HPDE6-E6E7 (cell line): ENCODE data around the gene NUDT3.
"Not testable (repeated sequence)": the region's sequence is repeated elsewhere in the genome, so short reads cannot be mapped to it uniquely, and the experiment has no call there.

Experiments used
- DNase-seq: peaks from one replicate; pipeline ENCODE4 v3.0.0; 2011; ENCODE audit warnings: missing footprints; ENCODE audit errors: extremely low spot score

NUDT3 gene

DNA sequence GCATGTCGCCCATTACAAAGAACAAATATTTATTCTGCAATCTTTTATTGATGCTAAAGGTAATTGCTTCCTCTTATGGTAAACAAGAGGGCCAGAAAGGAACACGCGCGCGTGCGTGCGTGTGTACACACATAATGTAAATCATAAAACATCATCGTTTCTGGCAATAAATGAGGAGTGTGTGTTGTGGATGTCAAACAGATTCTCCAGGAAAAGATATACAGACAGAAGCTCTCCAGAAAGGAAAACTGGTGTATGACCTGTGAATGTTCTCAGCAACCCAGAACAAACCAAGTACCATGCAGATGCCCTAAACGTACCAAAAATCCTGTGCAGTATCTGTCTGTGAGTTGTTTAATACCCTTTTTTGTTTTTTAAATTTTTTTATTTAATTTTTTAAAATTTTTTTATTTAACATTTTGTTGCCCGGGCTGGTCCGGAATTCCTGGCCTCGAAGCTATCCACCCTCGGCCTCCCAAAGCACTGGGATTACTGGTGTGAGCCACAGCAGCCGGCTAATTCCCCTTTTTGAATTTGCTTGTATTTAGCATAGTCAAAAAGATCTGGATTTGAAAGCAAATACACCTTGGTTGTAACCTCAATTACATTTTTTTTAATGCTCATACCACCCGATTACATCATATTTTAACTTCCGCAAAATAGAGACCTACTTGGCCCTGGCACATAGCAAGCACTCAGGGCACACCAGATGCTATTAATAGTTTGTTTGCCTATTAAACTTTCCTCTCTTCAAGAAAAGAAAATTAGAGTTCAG is 909 bp upstream of the NUDT3 start:
- no peak for DNase-seq

DNA sequence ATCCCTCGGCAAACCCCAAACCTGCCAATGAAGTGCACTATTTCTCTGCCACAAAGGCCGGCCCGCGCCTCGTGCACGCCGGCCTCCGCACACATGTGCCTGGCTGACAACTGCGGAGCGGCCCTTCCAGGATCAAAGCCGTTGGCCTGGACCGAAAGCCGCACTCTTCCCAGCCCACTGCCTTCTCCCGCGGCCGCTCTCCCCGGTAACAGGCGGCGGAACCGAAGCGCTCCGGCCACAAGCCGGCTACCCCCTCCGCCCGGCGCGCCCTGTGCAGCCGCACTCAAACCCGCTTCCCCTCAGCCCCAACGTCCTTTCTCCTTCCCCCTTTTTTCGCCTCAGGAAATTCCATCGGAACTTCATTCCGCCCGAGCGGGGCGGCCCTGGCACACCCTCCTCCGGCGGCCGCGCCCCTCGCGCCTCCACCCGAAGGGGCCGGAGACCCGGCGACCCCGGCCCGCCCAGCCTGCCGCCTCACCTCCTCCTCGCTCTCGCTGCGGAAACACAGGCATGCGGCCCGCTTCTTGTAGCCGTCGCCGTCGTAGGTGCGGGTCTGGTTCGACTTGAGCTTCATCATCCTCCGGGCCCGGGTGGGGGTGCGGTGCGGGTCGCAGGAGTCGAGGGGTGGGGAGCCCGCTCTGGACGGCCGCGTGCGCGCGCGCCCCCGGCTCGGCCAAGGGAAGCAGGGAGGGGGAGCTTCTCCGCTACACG is 528 bp downstream of the NUDT3 start:
- DNase-seq: peak; percentile 17

DNA sequence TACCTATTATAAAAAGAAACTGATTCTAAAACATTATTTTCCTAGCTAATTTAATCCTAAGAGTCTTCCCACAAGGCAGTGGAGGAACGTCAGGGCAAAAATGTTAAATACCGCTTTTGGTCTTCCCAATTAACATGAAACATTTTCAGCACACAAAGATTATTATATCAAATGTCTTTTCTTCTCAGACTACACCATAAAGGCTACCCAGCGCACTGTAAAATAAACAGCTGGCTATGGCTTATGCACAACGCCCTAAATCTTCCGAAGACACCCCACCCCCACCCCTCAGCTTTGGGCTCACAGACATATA is 1.0 kb downstream of the NUDT3 start:
- DNase-seq: no peak

- DNase-seq: no peak
These were observed 1.7 kb downstream of the NUDT3 start for GRCh38 chr6:34390531-34391472.

DNA sequence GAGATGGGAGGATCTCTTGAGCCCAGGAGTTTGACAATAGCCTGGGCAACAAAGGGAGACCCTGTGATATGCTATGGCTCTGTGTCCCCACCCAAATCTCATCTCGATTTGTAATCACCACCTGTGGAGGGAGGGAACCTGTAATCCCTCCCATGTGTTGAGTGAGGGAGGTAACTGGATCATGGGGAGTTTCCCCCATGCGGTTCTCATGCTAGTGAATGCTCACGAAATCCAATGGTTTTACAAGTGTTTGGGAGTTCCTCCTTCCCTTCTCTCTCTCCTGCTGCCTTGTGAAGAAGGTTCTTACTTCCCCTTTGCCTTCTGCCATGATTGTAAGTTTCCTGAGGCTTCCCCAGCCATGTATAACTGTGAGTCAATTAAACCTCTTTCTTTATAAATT is 3.4 kb downstream of the NUDT3 start:
- no peak for DNase-seq

- DNase-seq: no peak
These were observed 4.0 kb downstream of the NUDT3 start for GRCh38 chr6:34388421-34388820.

DNA sequence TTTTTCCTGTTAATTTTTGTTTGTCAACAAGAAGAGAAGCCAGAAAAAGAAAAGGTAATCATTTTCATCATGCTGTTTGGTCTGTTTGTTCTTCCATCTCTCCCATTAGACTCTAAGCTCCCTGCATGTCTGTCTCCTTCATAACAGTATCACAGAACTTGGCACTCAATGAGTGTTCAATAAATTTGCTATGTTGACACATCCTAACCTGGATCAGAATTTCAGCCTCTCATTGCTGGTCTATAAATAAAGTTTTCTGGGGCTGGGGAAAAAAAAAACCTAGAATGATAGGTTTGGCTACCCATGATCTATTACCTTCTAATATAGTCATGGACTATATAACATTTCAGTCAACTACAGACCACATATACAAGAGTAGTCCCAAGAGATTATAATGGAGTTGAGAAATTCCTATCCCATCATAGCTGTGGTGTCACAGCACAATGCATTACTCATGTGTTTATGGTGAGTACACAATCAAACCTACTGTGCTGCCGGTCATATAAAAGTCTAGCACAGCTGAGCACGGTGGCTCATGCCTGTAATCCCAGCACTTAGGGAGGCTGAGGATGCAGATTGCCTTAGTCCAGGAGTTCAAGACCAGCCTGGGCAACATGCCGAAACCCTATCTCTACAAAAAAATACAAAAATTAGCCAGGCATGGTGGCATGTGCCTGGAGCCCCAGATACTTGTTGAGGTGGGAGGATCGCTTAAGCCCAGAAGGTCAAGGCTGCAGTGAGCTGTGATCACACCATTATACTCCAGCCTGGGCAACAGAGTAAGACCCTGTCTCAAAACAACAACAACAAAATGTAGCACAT is 5.9 kb downstream of the NUDT3 start:
- no peak for DNase-seq

GRCh38 chr6:34385793-34386195 is 6.7 kb downstream of the NUDT3 start:
- DNase-seq: no peak

DNA sequence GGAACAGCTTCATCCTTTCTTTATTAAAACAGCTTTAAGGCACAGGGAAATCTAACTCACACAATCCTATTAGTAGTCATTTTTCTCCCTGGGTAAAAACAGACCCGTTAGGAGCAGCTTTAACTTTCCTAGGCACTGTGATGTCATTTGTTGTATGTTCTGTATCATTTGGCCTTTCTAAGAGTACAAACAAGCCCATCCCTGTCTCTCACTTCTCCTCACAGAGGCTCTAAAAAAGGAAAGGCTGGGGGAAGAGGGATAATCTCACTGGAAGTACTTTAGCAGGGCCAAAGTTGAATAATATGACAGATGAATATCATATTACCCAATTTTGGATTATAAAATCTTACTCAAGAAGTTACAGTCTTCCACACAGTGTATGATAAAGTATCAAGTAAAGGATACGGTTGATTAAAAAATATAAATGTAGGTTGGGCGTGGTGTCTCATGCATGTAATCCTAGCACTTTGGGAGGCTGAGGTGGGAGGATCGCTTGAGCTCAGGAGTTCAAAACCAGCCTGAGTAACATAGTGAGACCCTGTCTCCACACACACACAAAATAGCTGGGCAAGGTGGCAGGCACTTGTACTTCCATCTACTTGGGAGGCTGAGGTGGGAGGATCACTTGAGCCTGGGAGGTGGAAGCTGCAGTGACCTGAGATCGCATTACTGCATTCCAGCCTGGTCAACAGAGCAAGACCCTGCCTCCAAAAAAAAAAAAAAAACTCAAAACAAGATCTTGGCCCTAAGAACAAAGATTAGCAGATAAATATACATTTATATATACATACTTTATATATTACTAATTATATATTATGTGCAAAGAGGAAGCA is 7.9 kb downstream of the NUDT3 start:
- DNase-seq: no peak

- no peak for DNase-seq
These were observed 8.7 kb downstream of the NUDT3 start for GRCh38 chr6:34383656-34384320.

DNA sequence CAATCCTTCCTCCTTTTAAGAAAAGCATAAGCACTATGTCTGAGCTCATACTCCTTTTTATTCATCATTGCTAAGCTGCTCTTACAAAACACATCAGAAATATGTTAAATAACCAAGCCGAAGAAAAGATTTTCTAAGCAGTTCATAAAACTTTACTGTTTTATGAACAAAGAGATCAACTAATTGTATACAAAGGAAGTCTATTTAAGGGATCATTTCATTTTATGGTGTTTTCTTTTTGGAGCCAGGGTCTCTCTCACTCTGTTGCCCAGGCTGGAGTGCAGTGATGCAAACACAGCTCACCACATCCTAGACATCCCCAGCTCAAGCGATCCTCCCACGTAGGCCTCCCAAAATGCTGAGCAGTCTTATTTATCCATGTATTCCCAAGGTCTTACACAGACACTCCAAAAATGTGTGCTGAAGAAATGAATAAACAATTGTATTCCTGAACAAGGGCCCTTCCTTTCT is 9.3 kb downstream of the NUDT3 start:
- DNase-seq: no peak

DNA sequence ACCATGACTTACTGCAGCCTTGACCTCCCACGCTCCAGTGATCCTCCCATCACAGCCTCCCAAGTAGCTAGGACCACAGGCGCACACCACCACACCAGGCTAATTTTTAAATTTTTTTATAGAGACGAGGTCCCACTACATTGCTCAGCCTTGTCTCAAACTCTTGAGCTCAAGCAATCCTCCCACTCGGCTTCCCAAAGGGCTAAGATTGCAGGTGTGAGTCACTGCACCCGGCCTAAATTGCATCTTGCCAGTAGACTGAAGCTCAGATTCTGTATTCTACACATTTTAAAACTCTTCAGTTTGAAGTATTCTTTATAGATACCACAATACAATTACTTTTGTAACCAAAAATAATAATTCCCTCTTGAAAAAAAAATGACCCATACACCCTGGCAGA is 11.4 kb downstream of the NUDT3 start:
- DNase-seq: no peak

GRCh38 chr6:34378470-34378869 is 14.0 kb downstream of the NUDT3 start:
- DNase-seq: no peak

DNA sequence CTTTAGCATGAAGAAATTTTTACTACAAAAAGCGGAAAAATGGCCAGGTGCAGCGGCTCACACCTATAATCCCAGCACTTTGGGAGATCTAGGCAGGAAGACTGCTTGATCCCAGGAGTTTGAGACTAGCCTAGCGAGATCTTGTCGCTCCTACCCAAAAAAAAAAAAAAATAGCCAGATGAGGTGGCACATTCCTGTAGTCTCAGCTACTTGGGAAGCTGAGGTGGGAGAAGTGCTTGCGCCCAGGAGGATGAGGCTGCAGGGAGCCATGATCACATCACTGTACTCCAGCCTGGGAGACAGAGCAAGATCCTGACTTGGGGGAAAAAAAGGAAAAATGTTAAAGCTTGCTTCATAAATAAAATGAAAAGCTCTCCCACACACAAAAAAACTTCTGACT is 14.5 kb downstream of the NUDT3 start:
- no peak for DNase-seq

DNA sequence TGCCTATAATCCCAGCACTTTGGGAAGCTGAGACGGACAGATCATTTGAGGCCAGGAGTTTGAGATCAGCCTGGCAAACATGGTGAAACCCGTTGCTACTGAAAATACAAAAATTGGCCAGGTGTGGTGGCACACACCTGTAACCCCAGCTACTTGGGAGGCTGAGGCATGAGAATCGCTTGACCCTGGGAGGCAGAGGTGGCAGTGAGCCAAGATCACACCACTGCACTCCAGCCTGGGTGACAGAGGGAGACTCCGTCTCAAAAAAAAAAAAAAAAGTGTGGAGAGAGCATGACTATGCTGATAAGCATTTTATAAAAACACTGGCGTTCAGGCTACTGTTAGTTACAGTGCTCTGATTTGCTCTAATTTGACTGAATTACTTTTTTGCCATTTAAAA is 14.9 kb downstream of the NUDT3 start:
- DNase-seq: not testable (repeated sequence)

- DNase-seq: no peak
These were observed 16.6 kb downstream of the NUDT3 start for GRCh38 chr6:34375833-34376232.

DNA sequence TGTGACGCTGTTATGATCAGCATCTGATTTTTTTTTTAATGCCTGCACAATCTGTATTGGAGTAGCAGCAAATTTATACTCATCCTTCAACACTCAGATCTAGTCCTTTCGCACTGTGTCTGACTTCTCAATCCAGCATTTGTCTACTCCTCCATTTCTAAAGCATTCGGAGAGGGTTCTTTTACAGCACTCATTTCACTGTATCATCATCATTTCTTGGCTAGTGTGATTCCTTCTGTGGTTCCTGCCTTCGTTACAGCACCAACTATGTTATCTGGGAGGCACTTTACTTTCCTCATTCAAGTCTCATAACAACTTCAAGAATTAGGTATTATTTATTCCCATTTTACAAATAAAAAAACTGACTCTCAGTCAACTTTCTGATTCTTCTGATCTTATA is 18.0 kb downstream of the NUDT3 start:
- DNase-seq: no peak

- no peak for DNase-seq
These were observed 18.4 kb downstream of the NUDT3 start for GRCh38 chr6:34374069-34374468.

DNA sequence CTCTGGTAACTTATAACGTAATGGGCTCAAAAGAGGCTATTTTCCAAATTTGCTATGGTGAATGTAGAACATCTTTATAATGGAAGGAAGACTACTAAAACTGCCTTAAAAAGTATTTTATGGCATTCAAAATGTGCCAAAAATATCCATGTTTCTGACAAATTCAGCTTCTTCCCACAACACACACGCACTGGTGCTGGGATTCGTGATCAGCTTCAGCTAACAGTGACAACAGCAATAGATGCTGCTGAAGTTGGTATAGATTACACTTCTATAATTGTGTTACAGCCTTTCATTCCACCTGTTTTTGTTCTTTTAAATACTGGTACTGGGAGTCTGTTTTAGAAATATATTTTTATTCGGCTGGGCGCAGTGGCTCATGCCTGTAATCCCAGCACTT is 19.0 kb downstream of the NUDT3 start:
- DNase-seq: no peak

DNA sequence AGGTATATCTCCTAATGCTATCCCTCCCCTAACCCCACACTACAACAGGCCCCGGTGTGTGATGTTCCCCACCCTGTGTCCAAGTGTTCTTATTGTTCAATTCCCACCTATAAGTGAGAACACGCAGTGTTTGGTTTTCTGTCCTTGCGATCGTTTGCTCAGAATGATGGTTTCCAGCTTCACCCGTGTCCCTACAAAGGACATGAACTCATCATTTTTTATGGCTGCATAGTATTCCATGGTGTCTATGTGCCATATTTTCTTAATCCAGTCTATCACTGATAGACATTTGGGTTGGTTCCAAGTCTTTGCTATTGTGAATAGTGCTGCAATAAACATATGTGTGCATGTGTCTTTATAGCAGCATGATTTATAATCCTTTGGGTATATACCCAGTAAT is 20.6 kb downstream of the NUDT3 start:
- DNase-seq: not testable (repeated sequence)
